ENCODE data around the gene TMEM79.

DNA sequence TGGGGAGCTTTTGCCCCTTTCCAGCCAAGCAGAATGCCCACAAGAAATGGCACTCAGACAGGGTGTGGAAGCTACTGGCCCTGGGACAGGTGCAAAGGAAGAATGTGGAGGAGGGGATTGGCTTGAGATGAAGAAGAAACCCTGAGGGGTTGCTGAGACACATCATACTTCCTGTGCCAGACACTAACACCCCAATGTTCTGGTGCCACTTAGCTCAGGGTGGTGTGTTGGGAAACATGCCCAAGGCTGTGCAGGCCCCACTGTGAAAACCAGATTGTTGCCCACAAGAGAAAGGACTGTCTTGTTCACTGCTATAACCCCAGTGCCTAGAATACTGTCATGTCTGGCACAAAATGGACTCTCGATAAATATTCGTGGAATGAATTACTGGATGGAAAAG lies 26.4 kb upstream of the TMEM79 start:
- TF ChIP-seq EZH2 (IDR thresholded peaks at IDR 0.05; ENCODE audit: insufficient read depth, poor library complexity, severe bottlenecking), result no peak
- no peak for TF ChIP-seq EZH2phosphoT487 (IDR thresholded peaks at IDR 0.05; ENCODE audit: insufficient read depth, low read depth)
